Activated B cell treated with CpG ODN at 0.5 μM for 24 hours (primary cell): Measurements from ENCODE around the gene ALDH1L1. TPM values are rescaled to one million over a fixed set of nuclear protein-coding genes. Genes with fewer than 3 reads are reported as not detected.

Source experiments
- ATAC-seq: fragments of 200-7000 bp; cut with Tn5 transposase; one replicate; pipeline ENCODE4 v1.10.0; 2021; ENCODE audit warnings: low read depth, mild to moderate bottlenecking, moderate library complexity
- CTCF ChIA-PET: fragments of 350-600 bp; sonication (Branson Sonifier 250); formaldehyde crosslinking; loops from one replicate; lab custom pipeline; 2021; ENCODE audit warnings: antibody characterized with exemption; lab: Charles Lee
- POLR2A ChIA-PET: fragments of 350-600 bp; sonication (Branson Sonifier 250); formaldehyde crosslinking; loops from one replicate; lab custom pipeline; 2021; ENCODE audit warnings: antibody characterized with exemption; lab: Charles Lee
- DNase-seq: peaks from one replicate; pipeline ENCODE4 v3.0.0; 2022
- H3K27ac Mint-ChIP-seq: one replicate; pipeline ENCODE4 v1.8.0; 2020; ENCODE audit warnings: mixed read lengths
- H3K27me3 Mint-ChIP-seq: one replicate; pipeline ENCODE4 v1.8.0; 2021; ENCODE audit warnings: mixed read lengths
- H3K36me3 Mint-ChIP-seq: one replicate; pipeline ENCODE4 v1.8.0; 2021; ENCODE audit warnings: low read depth, mixed read lengths
- H3K4me1 Mint-ChIP-seq: one replicate; pipeline ENCODE4 v1.8.0; 2021; ENCODE audit warnings: mixed read lengths
- H3K4me3 Mint-ChIP-seq: one replicate; pipeline ENCODE4 v1.8.0; 2020; ENCODE audit warnings: mild to moderate bottlenecking, mixed read lengths
- H3K9me3 Mint-ChIP-seq: one replicate; pipeline ENCODE4 v1.8.0; 2020; ENCODE audit warnings: mixed read lengths
- CTCF ChIP-seq: fragments of 200-600 bp; IDR thresholded peaks from one replicate; pipeline ENCODE4 v1.8.0; 2022; ENCODE audit warnings: antibody characterized with exemption, mild to moderate bottlenecking
- intact Hi-C: fragments of 100-400 bp; cut with micrococcal nuclease; formaldehyde crosslinking; loops from one replicate; pipeline ENCODE4 v1.15.1; 2024
- total RNA-seq: library from RNA; stranded (reverse); gene quantifications from 2 replicates; pipeline ENCODE4 v1.2.3, GENCODE V29; 2022

Gene ALDH1L1
- total RNA-seq, 1 donor from 2014 or later: not detected

DNA sequence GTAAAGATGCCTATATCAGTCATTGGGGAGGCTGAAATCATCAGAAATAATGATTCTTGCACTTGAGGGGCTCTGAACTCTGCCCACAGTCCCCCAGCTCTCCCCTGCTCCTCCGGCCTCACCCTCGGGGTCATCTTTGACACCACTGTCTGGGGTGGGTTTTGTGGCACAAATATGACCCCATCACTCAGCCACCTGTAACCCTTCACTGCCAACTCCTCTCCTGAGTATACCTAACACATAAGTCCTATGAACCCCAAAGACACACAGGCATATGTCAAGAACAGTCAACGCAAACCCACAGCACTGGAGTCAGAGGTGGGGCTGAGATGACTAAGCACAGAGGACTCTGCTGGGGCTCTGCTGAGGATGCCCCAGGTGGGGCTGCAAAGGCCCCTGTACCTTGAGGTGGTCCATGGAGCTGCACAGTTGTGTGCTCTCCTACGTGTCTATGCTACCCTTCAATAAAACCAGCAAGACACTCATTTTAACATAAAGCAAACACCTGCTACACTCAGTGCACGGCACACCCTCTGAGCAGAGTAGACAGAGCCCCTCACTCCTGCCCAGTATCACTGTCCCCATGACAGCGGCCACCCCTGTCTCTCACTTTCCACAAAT lies 126.3 kb downstream of the ALDH1L1 start:
- ChIA-PET POLR2A (no interaction called here), CTCF (no interaction called here)
- peaks cover 15% of the 10 kb centered on the region for H3K36me3 Mint-ChIP-seq
- no peak overlapping the region for H3K27ac Mint-ChIP-seq
- no peaks in the 10 kb centered on the region for H3K9me3 Mint-ChIP-seq
- H3K27me3 Mint-ChIP-seq: no peaks in the 10 kb centered on the region
- TF ChIP-seq CTCF: no peak
- DNase-seq (no peak), ATAC-seq (no peak)
- peaks cover 25% of the 10 kb centered on the region for H3K4me1 Mint-ChIP-seq
- intact Hi-C loops: no loop called here
- no peak overlapping the region for H3K4me3 Mint-ChIP-seq

Other genes starting within 250 kb of the ALDH1L1 start
- gene ROPN1B, start 211.4 kb downstream of the ALDH1L1 start, total RNA-seq: not detected in 2 replicates
- gene SLC41A3, start 96.5 kb downstream of the ALDH1L1 start, total RNA-seq: 34.8 and 36.2 TPM in 2 replicates
- 0.31 and 0.39 TPM in 2 replicates for gene KLF15, start 176.8 kb upstream of the ALDH1L1 start, total RNA-seq
- gene CFAP100, start 214.3 kb upstream of the ALDH1L1 start, total RNA-seq: not detected in 2 replicates